A673 (cell line): Measurements from ENCODE around the gene CCDC169. TPM values are rescaled to one million over a fixed set of nuclear protein-coding genes. Genes with fewer than 3 reads are reported as not detected.

Source experiments
- BruUV-seq: library from RNA; stranded (reverse); fragments of 400-500 nt; replicated peaks from 2 replicates; lab custom pipeline; 2021; lab: Mats Ljungman, UMichigan
- CTCF ChIA-PET: fragments of 300-600 bp; sonication (Branson Sonifier 250); formaldehyde crosslinking; loops from one replicate; lab custom pipeline; 2022; ENCODE audit warnings: antibody characterized with exemption; lab: Charles Lee
- POLR2A ChIA-PET: fragments of 300-600 bp; sonication (Branson Sonifier 250); formaldehyde crosslinking; loops from one replicate; lab custom pipeline; 2022; ENCODE audit warnings: antibody characterized with exemption; ENCODE audit not compliant: low non-redundant PET; lab: Charles Lee
- DNase-seq: peaks from one replicate; pipeline ENCODE4 v3.0.0-alpha.2; 2015; ENCODE audit warnings: low spot score
- H3K27ac ChIP-seq: fragments of 200-600 bp; sonication (generic); 2 replicates; pipeline ENCODE4 v1.5.1; 2016; ENCODE audit warnings: mixed run types, low read depth, mild to moderate bottlenecking, mixed read lengths, antibody characterized with exemption, low read length; ENCODE audit not compliant: poor library complexity, severe bottlenecking
- H3K27me3 ChIP-seq: fragments of 200-600 bp; sonication (generic); replicated peaks from 2 replicates; pipeline ENCODE4 v1.6.1; 2017; ENCODE audit warnings: mixed run types, low read depth, mild to moderate bottlenecking, mixed read lengths, antibody characterized with exemption, low read length; ENCODE audit not compliant: insufficient read depth, poor library complexity
- H3K36me3 ChIP-seq: fragments of 200-600 bp; sonication (generic); 2 replicates; pipeline ENCODE4 v1.6.1; 2016; ENCODE audit warnings: mixed run types, mild to moderate bottlenecking, mixed read lengths, antibody characterized with exemption, low read length; ENCODE audit not compliant: insufficient read depth, poor library complexity, severe bottlenecking
- H3K4me1 ChIP-seq: fragments of 200-600 bp; sonication (generic); 2 replicates; pipeline ENCODE4 v1.6.1; 2017; ENCODE audit warnings: mixed run types, mild to moderate bottlenecking, mixed read lengths, antibody characterized with exemption, low read length; ENCODE audit not compliant: insufficient read depth, poor library complexity, severe bottlenecking
- H3K4me3 ChIP-seq: fragments of 200-600 bp; sonication (generic); 2 replicates; pipeline ENCODE4 v1.5.1; 2016; ENCODE audit warnings: low read depth, mixed run types, mild to moderate bottlenecking, mixed read lengths, low read length; ENCODE audit not compliant: poor library complexity, severe bottlenecking
- H3K9me3 ChIP-seq: fragments of 200-600 bp; sonication (generic); 2 replicates; pipeline ENCODE4 v1.6.1; 2016; ENCODE audit warnings: mixed run types, low read depth, mild to moderate bottlenecking, mixed read lengths, antibody characterized with exemption, low read length; ENCODE audit not compliant: poor library complexity, severe bottlenecking
- intact Hi-C: fragments of 100-400 bp; cut with micrococcal nuclease; formaldehyde crosslinking; loops from one replicate; pipeline ENCODE4 v1.10.0; 2022; ENCODE audit not compliant: unreplicated experiment
- total RNA-seq: library from RNA; stranded (reverse); gene quantifications from 2 replicates; pipeline ENCODE4 v1.2.3, GENCODE V29; 2021
- TF ChIP-seq, protein P1 (sequence below): fragments of 300-800, 200-600 bp; sonication (generic); conservative IDR thresholded peaks from 2 replicates; pipeline ENCODE4 v1.5.1; 2017; ENCODE audit warnings: low read depth, mild to moderate bottlenecking, antibody characterized with exemption, low read length, moderate library complexity, mixed read lengths

CCDC169 gene
- total RNA-seq, 1 experiment from 2014 or later, result 14.3 TPM

DNA sequence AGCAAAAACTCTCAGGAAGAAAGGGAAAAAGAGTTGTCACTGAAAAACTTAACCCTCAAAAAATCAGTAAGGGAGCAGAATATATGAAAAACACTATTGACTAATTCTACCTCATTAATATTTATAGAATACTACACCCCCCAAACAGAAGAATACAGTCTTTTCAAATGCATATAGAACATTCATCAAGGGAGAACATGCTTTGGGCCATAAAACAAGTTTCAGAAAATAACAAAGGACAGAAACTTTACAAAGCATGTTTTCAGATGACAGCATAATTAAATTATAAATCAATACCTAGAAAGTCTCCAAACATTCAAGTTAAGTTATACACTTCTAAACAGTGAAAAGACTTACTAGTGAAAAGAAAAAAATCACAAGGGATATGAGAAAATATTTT is 113.7 kb downstream of the CCDC169 start:
- Histone ChIP-seq H3K4me3 (no peak overlapping the region), H3K9me3 (no peaks in the 10 kb centered on the region), H3K27ac (no peak overlapping the region), H3K36me3 (no peaks in the 10 kb centered on the region), H3K4me1 (no peaks in the 10 kb centered on the region), H3K27me3 (no peaks in the 10 kb centered on the region)
- DNase-seq, result no peak
- TF ChIP-seq, protein P1, sequence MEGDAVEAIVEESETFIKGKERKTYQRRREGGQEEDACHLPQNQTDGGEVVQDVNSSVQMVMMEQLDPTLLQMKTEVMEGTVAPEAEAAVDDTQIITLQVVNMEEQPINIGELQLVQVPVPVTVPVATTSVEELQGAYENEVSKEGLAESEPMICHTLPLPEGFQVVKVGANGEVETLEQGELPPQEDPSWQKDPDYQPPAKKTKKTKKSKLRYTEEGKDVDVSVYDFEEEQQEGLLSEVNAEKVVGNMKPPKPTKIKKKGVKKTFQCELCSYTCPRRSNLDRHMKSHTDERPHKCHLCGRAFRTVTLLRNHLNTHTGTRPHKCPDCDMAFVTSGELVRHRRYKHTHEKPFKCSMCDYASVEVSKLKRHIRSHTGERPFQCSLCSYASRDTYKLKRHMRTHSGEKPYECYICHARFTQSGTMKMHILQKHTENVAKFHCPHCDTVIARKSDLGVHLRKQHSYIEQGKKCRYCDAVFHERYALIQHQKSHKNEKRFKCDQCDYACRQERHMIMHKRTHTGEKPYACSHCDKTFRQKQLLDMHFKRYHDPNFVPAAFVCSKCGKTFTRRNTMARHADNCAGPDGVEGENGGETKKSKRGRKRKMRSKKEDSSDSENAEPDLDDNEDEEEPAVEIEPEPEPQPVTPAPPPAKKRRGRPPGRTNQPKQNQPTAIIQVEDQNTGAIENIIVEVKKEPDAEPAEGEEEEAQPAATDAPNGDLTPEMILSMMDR, result no peak
- POLR2A ChIA-PET, result no interaction called here
- intact Hi-C loops, result no loop called here
- CTCF ChIA-PET, result interaction anchor here (0.6 kb wide), 1 partner anchor 195 kb away, joined by 4 read pairs; no protein-coding TSS in a partner anchor
- no TSS peak for BruUV-seq

Other genes starting within 250 kb of the CCDC169 start
- gene DCLK1, start 166.4 kb downstream of the CCDC169 start, total RNA-seq, result 11.2 and 15.7 TPM in 2 replicates
- 1.6 and 2.5 TPM in 2 replicates for gene SOHLH2, start 83.3 kb downstream of the CCDC169 start, total RNA-seq
- 169 and 182 TPM in 2 replicates for gene SPART, start 48.6 kb upstream of the CCDC169 start, total RNA-seq
- gene CCNA1, start 134.7 kb upstream of the CCDC169 start, total RNA-seq, result 3.4 and 4.9 TPM in 2 replicates